GM21529 (cell line): ENCODE data around the gene NDST3.

Experiments used
- ATAC-seq: cut with Tn5 transposase; IDR thresholded peaks from one replicate; pipeline ENCODE4 v1.9.1; 2021; ENCODE audit not compliant: unreplicated experiment

The NDST3 gene

DNA sequence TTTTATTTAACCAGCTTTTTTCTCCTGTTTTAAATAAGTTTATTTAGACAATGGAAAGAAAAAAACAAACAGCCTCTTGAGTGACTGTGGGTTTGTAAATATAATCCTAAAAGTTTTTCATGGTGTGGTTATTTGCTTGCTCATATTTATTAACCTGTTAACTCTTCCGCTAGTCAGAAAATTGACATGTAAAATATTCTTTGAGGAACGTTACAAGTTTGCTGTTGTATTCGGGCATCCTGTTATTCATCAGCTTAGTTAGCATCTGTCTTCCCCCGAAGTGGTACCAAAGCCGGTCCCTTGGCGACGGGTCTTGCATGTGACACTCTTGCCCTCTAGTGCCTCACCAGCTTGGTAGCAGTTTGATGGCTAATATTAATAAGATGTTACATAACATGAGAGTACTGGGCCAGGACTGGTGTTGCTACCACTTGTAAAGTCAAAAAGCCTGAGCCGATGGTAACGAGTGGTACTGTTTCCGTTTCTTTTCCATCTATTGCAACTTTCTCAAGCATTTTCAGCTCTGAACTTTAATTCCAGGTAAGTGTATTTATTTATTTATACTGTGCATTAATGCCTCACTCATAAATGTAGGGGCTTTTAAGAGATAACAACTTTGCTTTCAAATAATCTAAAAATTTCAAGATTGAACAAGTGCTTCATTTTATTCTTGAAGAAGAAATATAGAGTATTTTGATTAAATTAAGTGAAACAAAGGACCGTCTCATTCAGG is at the start of gene NDST3:
TSS of gene NDST3 (plus strand) at position 434 of the 733 bp plus-strand sequence. CDS start 19,425 bp downstream, outside the sequence.
- peak; percentile 65 for ATAC-seq

- no peak for ATAC-seq
Measured at GRCh38 chr4:117986321-117986720, 48.0 kb upstream of the NDST3 start.

- ATAC-seq, result no peak
Measured at GRCh38 chr4:117987464-117987863, 46.8 kb upstream of the NDST3 start.

- ATAC-seq, result no peak
Measured at GRCh38 chr4:117996891-117997290, 37.4 kb upstream of the NDST3 start.

GRCh38 chr4:118004088-118004487 is 30.2 kb upstream of the NDST3 start:
- no peak for ATAC-seq

GRCh38 chr4:118005883-118006282 is 28.4 kb upstream of the NDST3 start:
- no peak for ATAC-seq

DNA sequence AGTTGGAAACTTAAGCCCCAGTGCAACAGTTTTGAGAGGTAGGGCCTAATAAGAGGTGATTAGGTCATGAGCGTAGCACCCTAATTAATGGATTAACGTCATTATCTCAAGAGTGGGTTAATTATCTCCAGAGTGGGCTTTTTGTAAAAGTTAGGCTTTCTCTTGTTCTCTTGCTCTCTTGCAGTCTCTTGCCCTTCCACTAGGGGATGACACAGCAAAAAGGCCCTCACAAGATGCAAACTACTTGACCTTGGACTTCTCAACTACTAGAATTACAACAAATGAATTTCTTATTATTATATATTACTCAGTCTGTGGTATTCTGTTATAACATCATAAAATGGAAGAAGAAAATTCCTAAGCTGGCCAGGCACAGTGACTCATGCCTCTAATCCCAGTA is 22.1 kb upstream of the NDST3 start:
- ATAC-seq, result no peak

- ATAC-seq, result no peak
Measured at GRCh38 chr4:118014831-118015230, 19.5 kb upstream of the NDST3 start.

GRCh38 chr4:118018381-118019145 is 15.7 kb upstream of the NDST3 start:
- no peak for ATAC-seq

- ATAC-seq, result no peak
Measured at GRCh38 chr4:118026806-118027205, 7.5 kb upstream of the NDST3 start.

GRCh38 chr4:118029224-118029623 is 5.1 kb upstream of the NDST3 start:
- ATAC-seq, result no peak

GRCh38 chr4:118032691-118033090 is 1.6 kb upstream of the NDST3 start:
- no peak for ATAC-seq

DNA sequence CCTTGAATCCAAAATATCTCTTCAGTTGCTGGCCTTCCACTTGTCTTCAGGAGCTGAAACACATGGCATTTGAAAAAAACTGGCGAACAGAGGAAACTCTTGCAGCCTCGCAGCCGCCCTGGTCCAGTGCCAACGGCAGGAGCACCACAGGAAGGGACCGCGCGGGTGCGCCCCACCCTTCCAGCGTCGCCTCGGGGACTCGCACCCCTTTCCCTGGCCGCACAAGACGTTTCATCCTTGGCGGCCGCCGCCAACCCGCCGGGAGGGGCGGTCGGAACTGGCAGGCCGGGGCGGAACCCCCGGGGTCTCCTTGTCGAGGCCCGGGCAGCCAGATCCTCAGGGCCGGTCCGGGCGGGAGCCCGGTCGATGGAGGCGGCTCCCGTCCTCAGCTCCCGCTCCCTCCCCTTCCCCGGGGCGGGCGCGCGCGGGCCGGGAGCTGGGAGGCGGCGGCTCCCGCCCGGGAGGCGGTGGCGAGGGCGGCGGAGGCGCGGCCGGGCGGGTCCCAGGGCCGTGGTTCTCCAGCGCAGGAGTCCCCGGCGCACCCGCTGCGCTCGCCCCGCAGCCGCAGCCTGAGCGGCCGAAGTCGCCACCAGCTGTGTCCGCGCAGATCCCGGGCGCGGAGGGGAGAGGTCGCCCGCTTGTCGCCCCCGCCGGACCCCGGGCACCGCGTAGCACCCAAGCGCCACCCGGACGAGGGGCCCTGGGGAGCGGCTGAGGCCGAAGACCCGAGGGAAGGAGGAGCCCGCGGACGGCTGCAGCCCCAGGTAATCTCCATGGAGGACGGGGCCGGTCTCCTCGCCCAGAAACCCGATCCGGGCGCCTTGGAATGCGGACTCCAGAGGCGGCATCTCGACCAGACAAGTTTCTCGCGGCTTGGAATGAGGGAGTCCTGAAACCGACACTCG is 886 bp upstream of the NDST3 start:
- ATAC-seq, result no peak

- ATAC-seq, result no peak
Measured at GRCh38 chr4:118035309-118035708, 1.0 kb downstream of the NDST3 start.

DNA sequence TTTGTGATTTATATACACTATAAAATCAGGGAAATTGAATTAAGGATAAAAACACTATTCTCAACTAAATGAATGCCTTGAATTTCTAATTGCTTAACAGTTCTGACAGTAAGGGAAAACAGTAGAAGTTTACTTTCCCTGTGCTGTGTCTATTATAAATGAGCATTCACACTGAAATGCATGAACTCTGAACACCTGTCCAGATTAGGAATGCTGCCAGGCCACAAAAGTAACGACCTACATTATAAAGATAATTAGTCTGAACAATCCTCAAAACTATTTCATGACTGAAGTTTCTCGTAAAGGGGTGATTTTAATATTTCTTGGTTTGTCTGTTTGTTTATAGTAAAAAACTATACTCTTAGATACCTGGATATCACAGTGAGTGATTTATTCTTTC is 2.0 kb downstream of the NDST3 start:
- ATAC-seq, result no peak

GRCh38 chr4:118037955-118038354 is 3.7 kb downstream of the NDST3 start:
- no peak for ATAC-seq

DNA sequence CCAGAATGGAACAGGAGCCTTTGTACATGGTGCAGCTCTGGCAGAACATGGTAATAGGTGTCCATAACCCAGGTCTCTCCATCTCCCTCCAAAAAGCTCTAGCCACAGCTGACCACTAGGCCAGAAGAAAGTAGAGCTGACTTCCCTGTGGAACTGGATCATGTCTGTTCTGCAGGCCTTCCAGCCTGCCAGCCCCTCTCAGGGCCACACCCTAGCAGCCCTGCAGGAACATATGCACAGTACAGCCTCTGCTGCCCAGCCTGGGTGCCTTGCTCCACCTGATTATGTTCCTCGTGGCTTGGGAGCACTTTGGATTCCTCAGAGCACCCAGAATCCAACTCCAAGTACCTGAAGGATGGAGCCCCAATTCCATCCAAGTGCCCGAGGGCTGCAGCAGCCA is 12.0 kb downstream of the NDST3 start:
- no peak for ATAC-seq

GRCh38 chr4:118047043-118047442 is 12.8 kb downstream of the NDST3 start:
- ATAC-seq, result no peak

- ATAC-seq, result no peak
Measured at GRCh38 chr4:118058955-118059354, 24.7 kb downstream of the NDST3 start.

GRCh38 chr4:118059397-118059796 is 25.1 kb downstream of the NDST3 start:
- ATAC-seq, result no peak
